Activated T-cell treated with anti-CD3 and anti-CD28 coated beads, Interleukin-2, amount 50 U/mL, for 1 hour (primary cell): Measurements from ENCODE around the gene SLITRK3.

ENCODE experiments used
- DNase-seq: peaks from one replicate; pipeline ENCODE4 v3.0.0-alpha.2; 2020

The SLITRK3 gene, protein sequence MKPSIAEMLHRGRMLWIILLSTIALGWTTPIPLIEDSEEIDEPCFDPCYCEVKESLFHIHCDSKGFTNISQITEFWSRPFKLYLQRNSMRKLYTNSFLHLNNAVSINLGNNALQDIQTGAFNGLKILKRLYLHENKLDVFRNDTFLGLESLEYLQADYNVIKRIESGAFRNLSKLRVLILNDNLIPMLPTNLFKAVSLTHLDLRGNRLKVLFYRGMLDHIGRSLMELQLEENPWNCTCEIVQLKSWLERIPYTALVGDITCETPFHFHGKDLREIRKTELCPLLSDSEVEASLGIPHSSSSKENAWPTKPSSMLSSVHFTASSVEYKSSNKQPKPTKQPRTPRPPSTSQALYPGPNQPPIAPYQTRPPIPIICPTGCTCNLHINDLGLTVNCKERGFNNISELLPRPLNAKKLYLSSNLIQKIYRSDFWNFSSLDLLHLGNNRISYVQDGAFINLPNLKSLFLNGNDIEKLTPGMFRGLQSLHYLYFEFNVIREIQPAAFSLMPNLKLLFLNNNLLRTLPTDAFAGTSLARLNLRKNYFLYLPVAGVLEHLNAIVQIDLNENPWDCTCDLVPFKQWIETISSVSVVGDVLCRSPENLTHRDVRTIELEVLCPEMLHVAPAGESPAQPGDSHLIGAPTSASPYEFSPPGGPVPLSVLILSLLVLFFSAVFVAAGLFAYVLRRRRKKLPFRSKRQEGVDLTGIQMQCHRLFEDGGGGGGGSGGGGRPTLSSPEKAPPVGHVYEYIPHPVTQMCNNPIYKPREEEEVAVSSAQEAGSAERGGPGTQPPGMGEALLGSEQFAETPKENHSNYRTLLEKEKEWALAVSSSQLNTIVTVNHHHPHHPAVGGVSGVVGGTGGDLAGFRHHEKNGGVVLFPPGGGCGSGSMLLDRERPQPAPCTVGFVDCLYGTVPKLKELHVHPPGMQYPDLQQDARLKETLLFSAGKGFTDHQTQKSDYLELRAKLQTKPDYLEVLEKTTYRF

DNA sequence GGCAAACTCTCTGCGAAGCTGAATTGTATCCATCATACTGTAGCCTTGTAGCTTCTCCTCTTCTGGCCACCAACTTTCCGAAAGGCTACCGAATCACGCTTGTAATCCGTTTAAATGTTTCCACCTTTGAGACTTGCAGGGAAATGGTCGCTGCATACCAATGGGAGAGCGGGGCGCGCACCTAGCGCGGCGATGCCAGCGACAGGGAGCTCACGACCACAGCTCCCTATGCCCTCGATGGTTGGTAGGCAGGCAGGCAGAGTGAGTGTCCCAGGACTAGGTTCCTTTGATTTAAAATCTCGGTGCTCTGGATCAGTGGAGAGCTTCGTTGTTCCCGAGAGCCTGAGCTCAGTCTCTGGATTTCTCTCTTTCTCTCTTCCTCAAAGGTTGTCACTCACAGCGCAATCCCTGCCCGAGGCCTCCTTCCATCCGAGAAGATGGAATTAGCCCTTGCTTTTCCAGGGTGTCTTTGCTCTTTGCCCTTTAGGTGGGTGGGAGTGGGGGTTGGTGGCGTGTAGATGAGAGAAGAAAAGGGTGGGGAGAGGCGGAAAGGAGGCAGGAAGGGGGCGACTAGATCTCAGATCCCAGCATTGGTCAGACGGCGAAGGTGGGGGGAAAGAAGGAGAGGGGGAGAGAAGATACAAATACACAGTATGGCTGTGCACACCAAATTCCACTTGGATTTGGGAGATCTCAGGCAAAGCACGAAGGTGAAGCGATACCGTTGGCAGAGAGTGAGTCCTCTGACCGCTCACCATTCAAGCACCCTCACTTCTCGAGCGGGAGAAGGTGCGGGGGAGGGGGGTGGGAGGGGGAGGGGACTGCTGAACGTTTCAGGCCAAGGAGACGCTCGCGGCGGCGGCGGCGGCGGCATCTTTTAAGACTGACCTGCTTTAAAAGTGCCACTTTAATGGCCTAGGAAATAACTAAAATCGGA, at the start of gene SLITRK3:
Gene SLITRK3, minus strand, starts transcription at position 745 of the 937 bp plus-strand sequence. CDS start 5,554 bp downstream, outside the sequence.
- no peak for DNase-seq

DNA sequence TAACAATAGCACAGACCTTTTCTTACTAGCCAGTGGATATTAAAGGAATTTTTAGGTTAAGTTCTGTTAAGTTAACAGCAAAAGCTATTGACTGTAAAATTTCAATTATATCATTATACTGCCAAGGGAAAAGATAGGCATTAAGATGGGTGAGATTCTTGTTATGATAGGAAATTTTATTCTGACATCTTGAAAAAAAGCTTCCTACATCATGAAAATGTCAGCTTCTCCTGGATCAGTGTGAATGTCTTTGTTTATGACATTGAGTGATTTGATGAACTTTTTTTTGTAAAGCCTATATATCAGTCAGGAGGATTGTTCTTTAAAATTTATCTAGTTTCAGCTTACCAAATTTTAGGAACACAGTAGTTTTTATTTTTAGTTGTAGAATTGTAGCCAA, 47.4 kb upstream of the SLITRK3 start:
- no peak for DNase-seq

DNA sequence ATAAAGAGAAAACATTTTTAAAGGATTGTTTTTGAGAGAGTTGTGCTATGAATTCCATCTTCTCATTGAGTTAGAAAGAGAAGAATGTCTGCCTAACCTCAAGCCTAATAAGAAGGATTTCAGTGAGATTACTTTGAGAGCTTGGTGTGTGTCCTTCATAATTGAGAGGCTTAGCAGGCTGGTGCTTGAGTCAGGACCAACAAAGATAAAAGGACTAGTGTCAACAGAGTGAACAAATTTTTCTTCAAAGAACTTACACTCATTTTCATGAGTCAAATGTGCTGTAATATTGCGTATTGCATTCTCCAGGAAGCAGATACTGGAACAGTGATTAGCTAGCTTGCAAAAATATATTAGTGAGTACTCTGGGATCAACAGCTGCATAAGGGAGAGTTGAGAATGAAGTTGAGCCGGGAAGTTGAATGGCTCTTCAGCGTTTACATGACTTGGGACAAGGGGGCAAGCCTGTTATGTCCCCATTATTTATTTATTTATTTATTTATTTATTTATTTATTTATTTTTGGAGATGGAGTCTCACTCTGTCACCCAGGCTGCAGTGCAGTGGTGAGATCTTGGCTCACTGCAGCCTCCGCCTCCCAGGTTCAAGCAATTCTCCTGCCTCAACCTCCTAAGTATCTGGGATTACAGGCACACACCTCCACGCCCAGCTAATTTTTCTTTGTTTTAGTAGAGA, 37.5 kb upstream of the SLITRK3 start:
- no peak for DNase-seq

DNA sequence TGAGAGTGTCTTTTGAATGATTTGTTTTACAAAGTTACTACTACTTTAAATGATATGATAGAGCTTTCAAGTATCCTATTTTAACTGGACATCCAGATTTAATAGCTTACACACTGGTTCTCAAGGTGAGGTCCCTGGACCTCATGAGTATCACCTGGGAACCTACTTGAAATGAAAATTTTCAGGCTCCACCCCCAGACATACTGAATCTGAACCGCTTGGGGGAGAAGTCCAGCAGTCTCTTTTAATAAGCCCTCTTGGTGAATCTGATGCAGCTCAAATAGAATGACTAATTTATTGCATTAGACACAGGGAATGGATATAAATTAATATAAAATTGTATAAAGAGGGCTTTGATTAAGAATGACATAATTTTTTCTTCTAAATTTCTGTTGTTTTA, 29.4 kb upstream of the SLITRK3 start:
- DNase-seq = no peak

DNA sequence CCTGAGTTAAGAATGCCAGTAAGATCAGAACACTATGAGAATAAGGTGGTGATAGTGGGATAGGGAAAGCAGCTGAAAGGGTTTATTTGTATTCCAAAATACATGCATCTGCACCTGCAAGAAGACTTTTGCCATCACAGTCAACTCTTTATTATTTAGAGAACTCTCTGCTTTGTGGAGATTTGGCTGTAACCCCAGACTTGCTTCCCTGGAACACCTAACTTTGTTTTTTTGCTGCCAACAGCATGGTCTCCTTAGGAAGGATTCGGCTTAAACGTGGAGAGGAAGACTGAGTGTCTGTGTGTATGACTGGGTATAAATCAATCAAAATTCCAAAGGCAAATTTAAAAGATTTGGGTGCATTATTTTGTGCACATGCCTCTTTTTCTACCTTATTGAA, 21.6 kb upstream of the SLITRK3 start:
- DNase-seq = no peak

DNA sequence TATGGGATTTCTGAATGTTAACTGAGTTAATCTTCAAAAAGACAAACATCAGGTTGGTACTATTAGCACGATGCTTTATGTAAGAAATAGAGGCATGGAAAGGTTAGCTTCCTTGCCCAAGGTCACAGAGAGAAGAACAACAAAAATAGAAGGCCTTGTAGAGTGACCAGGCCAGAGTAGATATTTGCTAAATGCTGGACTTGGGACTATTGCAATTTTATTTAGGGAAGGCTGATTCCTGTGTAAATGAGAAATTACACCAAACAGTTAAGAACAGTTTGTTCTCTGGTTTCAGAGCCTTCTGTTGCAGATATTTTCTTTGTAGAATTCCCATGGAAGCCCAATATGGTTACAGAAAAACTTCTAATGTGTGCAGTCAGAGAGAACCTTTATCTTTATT, 16.4 kb upstream of the SLITRK3 start:
- DNase-seq = no peak

DNA sequence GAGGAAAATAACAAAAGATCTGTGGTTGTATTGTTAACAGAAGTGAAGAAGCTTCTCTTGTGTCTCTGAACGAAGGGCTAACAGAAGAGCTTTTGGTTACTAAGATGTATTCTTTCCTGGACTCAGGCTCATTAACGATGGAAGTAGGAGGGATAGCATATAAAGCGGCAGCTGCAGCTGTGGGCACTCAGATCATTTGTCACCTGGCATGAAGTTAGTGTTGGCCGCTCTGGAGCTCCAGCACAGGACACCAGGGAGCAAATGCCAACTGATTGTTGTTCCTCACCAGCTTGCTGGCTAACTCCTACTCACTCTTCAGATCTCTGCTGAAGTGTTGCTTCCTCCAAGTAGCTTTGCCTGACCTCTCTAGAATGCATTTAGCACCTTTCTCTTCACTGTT, 15.5 kb upstream of the SLITRK3 start:
- DNase-seq = no peak

- DNase-seq = no peak
These were observed 14.5 kb upstream of the SLITRK3 start for GRCh38 chr3:165210727-165211126.

DNA sequence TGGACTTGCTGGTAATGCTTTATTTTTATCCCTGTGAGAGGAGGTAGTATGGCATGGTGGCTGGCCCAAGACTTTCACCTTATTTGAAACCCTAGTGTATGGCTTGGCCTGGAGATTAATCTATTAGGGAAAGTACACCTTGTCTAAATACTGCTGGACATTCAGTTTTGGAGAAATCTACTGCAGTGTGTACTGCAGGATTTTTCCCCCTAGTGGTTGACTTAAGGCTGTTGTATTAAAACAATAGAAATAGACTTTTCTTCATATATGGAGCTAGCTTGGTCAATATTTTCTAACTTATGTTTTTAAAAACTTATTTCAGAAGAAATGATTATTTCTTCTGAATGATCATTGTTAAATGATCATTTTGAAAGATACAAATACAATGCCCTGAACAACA, 13.9 kb upstream of the SLITRK3 start:
- no peak for DNase-seq

DNA sequence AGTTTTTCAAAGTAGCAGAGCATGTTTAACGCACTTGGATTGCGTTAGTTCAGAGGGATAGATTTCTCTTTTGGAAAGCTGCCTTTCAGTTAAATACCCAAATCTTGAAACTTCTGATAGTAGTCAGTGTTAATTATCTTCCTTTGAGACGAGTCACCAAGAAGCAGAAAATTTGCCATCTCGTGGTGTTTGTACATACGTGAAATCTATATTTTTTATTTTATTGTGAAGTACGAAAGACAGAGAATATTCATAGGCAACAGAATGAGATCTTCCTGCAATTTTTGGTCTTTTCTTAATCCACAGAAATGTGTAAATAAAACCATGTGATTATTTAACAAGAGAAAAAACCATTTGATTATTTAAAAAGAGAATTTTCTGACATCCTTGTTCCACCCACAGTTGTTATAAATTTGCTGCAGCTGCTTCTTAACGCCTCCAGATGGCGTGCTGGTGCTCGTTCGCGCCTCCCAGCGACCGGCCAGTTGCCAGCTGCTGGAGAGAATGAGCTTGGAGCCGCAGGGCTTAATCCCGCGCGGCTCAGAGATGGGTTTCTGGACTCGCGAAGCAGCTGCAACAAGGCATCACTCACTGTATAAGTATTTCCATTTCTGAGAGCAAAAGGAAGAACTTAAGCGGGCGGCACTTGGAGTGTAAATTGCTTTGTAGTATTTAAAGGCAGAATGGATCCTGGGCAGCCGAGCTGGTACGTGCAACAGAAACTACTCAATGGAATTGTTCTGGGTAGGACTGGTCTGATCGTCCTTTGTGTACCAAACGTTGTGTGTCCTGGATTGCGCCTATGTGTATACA, 10.5 kb upstream of the SLITRK3 start:
- DNase-seq = no peak

- DNase-seq = no peak
These were observed 8.3 kb upstream of the SLITRK3 start for GRCh38 chr3:165204445-165204844.

GRCh38 chr3:165202995-165203394, 6.8 kb upstream of the SLITRK3 start:
- no peak for DNase-seq

GRCh38 chr3:165201964-165202363, 5.8 kb upstream of the SLITRK3 start:
- DNase-seq = no peak

- no peak for DNase-seq
These were observed 1.3 kb upstream of the SLITRK3 start for GRCh38 chr3:165197481-165197800.

DNA sequence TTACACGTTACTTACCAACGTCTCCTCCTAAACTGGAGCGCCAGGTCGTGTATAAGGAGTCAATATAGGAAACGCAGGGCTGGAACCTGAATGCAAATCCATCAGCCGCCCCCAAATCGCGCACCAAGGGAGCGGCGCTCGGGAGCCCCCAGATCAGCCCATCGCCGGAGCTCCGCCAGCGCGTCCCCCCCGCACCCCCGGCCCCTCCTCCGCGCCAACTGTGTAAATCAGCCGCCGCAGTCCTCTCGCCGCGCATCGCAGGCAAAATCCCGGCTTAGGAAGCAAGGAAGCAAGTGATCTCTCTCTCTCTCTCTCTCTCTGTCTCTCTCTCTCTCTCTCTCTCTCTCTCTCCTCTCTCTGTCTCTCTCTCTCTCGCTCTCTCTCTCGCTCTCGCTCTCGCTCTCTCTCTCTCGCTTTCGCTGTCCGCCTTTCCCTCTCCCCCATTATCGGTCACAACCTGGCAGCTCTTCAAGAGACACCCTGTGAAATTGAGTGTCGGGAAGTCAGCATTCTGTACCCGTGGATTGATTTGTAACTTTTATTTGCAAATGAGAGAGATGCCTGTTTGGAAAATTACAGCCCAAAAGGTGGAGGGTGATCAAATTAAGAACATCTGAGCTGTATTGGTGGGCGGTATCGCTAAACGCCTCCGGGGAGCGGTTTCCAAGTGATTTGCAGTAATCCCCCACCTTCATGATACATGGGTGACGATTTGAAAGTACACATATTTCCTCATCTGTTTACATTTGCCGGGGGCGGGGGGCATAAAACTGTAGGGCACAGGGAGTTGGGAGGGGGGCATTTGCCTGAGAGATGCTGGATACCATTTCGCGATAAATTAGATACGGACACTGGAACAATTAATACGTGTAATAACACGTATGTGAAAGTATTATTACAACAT, 645 bp upstream of the SLITRK3 start:
- DNase-seq = no peak

GRCh38 chr3:165195241-165195639, 944 bp downstream of the SLITRK3 start:
- no peak for DNase-seq

DNA sequence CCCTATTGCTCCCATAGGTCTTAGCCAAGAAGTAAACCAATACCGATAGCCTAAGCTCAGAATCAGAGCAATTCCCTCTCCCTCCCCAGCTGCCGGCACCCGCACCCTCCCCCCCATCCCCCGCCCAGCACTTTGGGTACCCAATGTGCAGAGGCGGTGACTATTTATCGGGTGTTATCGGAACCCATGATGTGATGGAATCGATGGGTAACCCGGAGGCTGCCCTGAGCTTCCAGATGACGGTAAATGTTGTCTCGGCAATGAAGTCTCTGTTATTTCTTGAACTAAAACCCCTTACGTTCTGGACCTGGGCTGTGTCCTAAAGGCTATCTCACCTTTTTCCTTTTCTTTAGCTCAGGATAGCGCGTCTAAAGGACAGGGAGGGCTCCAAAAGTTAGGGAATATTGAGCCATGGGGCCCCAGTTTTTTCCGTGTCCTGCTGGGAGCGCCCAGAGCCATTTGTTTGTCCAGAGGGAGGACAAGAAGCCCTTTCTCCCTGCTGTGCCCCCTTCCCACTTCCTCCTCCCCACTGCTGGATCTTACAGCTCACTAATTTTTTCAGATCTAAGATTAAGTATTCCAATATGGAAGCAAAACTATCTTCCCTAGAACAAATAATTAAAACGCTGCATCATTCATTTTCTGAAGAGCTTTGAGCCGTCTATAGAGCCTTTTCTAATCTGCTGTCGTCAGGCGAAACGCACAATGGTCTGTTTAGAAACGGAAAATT, 1.5 kb downstream of the SLITRK3 start:
- DNase-seq = no peak

- DNase-seq = no peak
These were observed 2.6 kb downstream of the SLITRK3 start for GRCh38 chr3:165193366-165194254.
